Activated CD4-positive, alpha-beta memory T cell treated with anti-CD3 and anti-CD28 coated beads for 36 hours (primary cell): ENCODE data around the gene ORC4. TPM values are rescaled to one million over a fixed set of nuclear protein-coding genes. Genes with fewer than 3 reads are reported as not detected.
"Not testable (repeated sequence)": the region's sequence is repeated elsewhere in the genome, so short reads cannot be mapped to it uniquely, and the experiment has no call there.

ENCODE experiments used
- CTCF ChIA-PET: fragments of 350-600 bp; sonication (Branson Sonifier 250); formaldehyde crosslinking; loops from one replicate; lab custom pipeline; 2021; ENCODE audit warnings: antibody characterized with exemption, inconsistent platforms; lab: Charles Lee
- POLR2A ChIA-PET: fragments of 350-600 bp; sonication (Branson Sonifier 250); formaldehyde crosslinking; loops from one replicate; lab custom pipeline; 2021; ENCODE audit warnings: antibody characterized with exemption; lab: Charles Lee
- DNase-seq: peaks from one replicate; pipeline ENCODE4 v3.0.0-alpha.2; 2020
- H3K27ac Mint-ChIP-seq: one replicate; pipeline ENCODE4 v1.8.0; 2021; ENCODE audit warnings: mixed read lengths
- H3K27me3 Mint-ChIP-seq: one replicate; pipeline ENCODE4 v1.8.0; 2021; ENCODE audit warnings: mixed read lengths
- H3K36me3 Mint-ChIP-seq: one replicate; pipeline ENCODE4 v1.8.0; 2021; ENCODE audit warnings: mixed read lengths
- H3K4me1 Mint-ChIP-seq: one replicate; pipeline ENCODE4 v1.8.0; 2021; ENCODE audit warnings: low read depth, mixed read lengths
- H3K4me3 Mint-ChIP-seq: one replicate; pipeline ENCODE4 v1.8.0; 2021; ENCODE audit warnings: mild to moderate bottlenecking, mixed read lengths
- H3K9me3 Mint-ChIP-seq: one replicate; pipeline ENCODE4 v1.8.0; 2021; ENCODE audit warnings: mixed read lengths
- intact Hi-C: fragments of 100-400 bp; cut with micrococcal nuclease; formaldehyde crosslinking; loops from one replicate; pipeline ENCODE4 v1.15.1; 2023
- total RNA-seq, 2 experiments: library from RNA; stranded (reverse); gene quantifications; one replicate each; pipeline ENCODE4 v1.2.3, GENCODE V29; 2021

ORC4 gene
- total RNA-seq, 2 experiments from 2014 or later = 34.1 to 34.9 TPM

- intact Hi-C loops, H3K27me3 Mint-ChIP-seq, CTCF ChIA-PET, H3K4me3 Mint-ChIP-seq, H3K27ac Mint-ChIP-seq, DNase-seq, POLR2A ChIA-PET: not testable (repeated sequence)
- Mint-ChIP-seq H3K9me3 (peaks cover 24% of the 10 kb centered on the region), H3K36me3 (peaks cover 34% of the 10 kb centered on the region), H3K4me1 (peaks cover 31% of the 10 kb centered on the region)
Observed at GRCh38 chr2:148008411-148008810, 12.1 kb downstream of the ORC4 start.

DNA sequence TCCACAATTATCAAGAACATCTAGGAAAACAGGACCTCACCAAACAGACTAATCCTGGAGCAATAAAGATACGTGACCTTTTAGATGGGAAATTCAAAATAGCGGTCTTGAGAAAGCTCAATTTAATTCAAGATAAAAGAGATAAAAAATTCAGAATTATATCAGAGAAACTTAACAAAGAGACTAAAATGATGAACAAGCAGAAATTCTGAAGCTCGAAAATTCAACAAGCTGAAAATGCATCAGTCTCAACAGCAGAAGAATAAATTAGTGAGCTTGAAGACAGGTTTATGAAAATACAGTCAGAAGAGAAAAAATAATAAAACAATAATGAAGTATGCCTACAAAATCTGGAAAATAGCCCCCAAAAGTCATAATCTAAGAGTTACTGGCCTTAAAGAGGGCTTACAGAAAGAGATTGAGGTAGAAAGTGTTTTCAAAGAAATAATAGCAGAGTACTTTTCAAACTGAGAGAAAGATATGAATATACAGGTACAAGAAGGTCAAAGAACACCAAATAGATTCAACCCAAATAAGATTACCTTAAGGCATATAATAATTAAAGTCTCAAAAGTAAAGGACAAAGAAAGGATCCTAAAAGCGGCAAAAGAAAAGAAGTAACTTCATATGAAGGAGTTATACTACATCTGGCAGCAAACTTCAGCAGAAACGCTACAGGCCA lies 13.2 kb downstream of the ORC4 start:
- POLR2A ChIA-PET = no interaction called here
- intact Hi-C loops = no loop called here
- no peak overlapping the region for H3K27ac Mint-ChIP-seq

DNA sequence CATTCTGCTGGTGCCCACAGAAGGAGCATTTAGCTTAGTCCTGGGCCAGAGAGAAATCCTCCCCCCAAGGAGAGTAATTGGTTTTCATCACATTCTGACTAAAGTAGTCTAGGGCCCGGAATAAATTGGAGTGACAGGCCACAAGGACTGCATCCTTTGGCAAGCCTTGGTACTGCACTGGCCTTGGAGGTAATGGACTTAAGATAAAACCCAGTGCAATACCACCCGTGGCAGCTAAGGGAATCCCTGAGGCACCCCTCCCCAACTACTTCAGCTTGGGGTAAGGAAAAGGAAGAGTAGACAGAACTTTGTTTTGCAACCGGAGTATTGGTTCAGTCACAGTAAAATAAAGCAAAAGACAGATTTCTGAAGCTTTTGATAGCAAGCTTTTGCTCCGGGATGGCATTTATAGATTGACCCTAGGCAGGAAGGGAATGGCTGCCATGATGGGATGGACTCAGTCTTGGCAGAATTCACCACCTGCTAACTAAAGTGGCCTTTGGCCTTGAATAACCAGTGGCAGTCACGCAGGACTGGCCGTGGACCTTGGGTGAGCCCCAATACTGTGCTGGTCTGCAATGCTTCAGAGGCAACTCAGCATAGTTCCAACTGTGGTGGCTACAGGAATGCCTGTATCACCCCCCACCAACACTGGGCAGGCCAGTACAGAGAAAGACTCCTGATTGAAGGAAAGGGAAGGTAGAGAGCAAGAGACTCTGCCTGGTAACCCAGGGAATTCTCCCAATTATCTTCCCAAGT lies 14.1 kb downstream of the ORC4 start:
- ChIA-PET CTCF (interaction anchor here (1.1 kb wide), 1 partner anchor 503 kb away, joined by 4 read pairs; no protein-coding TSS in a partner anchor), POLR2A (no interaction called here)
- H3K4me1 Mint-ChIP-seq = peaks cover 20% of the 10 kb centered on the region
- intact Hi-C loops = no loop called here
- H3K27ac Mint-ChIP-seq = no peak overlapping the region
- H3K4me3 Mint-ChIP-seq = no peak overlapping the region
- no peak for DNase-seq
- H3K27me3 Mint-ChIP-seq = no peaks in the 10 kb centered on the region
- H3K36me3 Mint-ChIP-seq = peaks cover 47% of the 10 kb centered on the region
- peaks cover 39% of the 10 kb centered on the region for H3K9me3 Mint-ChIP-seq

More for the DNA sequence above, 13.2 kb downstream of the ORC4 start:
- H3K4me3 Mint-ChIP-seq = no peak overlapping the region
- CTCF ChIA-PET = interaction anchor here (1.1 kb wide), 1 partner anchor 502 kb away, joined by 4 read pairs; no protein-coding TSS in a partner anchor
- H3K36me3 Mint-ChIP-seq = peaks cover 44% of the 10 kb centered on the region
- H3K9me3 Mint-ChIP-seq = peaks cover 34% of the 10 kb centered on the region
- no peak for DNase-seq
- H3K27me3 Mint-ChIP-seq = no peaks in the 10 kb centered on the region
- H3K4me1 Mint-ChIP-seq = peaks cover 25% of the 10 kb centered on the region

DNA sequence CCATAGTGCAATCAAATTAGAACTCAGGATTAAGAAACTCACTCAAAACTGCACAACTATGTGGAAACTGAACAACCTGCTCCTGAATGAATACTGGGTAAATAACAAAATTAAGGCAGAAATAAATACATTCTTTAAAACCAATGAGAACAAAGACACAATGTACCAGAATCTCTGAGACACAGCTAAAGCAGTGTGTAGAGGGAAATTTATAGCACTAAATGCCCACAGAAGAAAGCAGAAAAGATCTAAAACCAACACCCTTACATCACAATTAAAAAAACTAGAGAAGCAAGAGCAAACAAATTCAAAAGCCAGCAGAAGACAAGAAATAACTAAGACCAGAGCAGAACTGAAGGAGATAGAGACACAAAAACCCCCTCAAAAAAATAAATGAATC lies 18.1 kb downstream of the ORC4 start:
- Mint-ChIP-seq H3K36me3 (peaks cover 37% of the 10 kb centered on the region), H3K9me3 (peaks cover 28% of the 10 kb centered on the region), H3K4me1 (peaks cover 30% of the 10 kb centered on the region)
- DNase-seq, H3K27me3 Mint-ChIP-seq, H3K4me3 Mint-ChIP-seq, CTCF ChIA-PET, H3K27ac Mint-ChIP-seq, POLR2A ChIA-PET, intact Hi-C loops: not testable (repeated sequence)

GRCh38 chr2:148000095-148000494 lies 20.4 kb downstream of the ORC4 start:
- H3K27ac Mint-ChIP-seq = no peak overlapping the region
- CTCF ChIA-PET = interaction anchor here (1.0 kb wide), 1 partner anchor 18 kb away, joined by 4 read pairs; no protein-coding TSS in a partner anchor

GRCh38 chr2:147999126-147999525 lies 21.4 kb downstream of the ORC4 start:
- H3K4me3 Mint-ChIP-seq = no peak overlapping the region
- CTCF ChIA-PET = no interaction called here

More at GRCh38 chr2:148000095-148000494, 20.4 kb downstream of the ORC4 start:
- intact Hi-C loops = loop anchor here (2.0 kb wide), 1 partner anchor 21 kb away; the partner anchor contains the start of genes MBD5 and ORC4
- Mint-ChIP-seq H3K36me3 (peaks cover 44% of the 10 kb centered on the region), H3K4me3 (no peak overlapping the region), H3K4me1 (peaks cover 33% of the 10 kb centered on the region), H3K9me3 (peaks cover 33% of the 10 kb centered on the region), H3K27me3 (no peaks in the 10 kb centered on the region)
- DNase-seq = no peak
- POLR2A ChIA-PET = no interaction called here

DNA sequence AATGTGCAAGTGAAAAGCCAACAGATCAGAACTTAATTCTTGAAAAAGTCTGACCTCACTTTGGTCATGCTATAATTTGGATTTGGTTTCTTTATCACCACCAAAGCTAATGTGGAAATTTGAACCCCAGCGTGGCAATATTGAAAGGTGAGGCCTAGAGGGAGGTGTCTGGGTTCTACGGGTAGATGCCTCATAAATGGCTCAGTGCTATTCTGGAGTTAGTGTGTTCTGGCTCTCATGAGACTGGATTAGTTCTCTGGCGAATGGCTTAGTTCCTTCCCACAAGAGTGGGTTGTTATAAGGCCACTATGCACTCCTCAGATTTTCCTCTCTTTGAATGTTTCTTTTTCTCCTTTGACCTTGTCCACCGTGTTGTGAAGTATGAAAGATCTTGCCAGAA lies 22.3 kb downstream of the ORC4 start:
- H3K4me3 Mint-ChIP-seq = no peak overlapping the region
- no peak for DNase-seq
- H3K27ac Mint-ChIP-seq = no peak overlapping the region
- H3K36me3 Mint-ChIP-seq = peaks cover 33% of the 10 kb centered on the region
- ChIA-PET CTCF (no interaction called here), POLR2A (no interaction called here)
- no peaks in the 10 kb centered on the region for H3K27me3 Mint-ChIP-seq
- intact Hi-C loops = no loop called here
- H3K4me1 Mint-ChIP-seq = peaks cover 30% of the 10 kb centered on the region
- peaks cover 28% of the 10 kb centered on the region for H3K9me3 Mint-ChIP-seq

More at GRCh38 chr2:147999126-147999525, 21.4 kb downstream of the ORC4 start:
- Mint-ChIP-seq H3K27ac (no peak overlapping the region), H3K27me3 (no peaks in the 10 kb centered on the region), H3K4me1 (peaks cover 30% of the 10 kb centered on the region), H3K36me3 (peaks cover 40% of the 10 kb centered on the region), H3K9me3 (peaks cover 32% of the 10 kb centered on the region)
- POLR2A ChIA-PET = no interaction called here
- intact Hi-C loops = no loop called here
- no peak for DNase-seq

DNA sequence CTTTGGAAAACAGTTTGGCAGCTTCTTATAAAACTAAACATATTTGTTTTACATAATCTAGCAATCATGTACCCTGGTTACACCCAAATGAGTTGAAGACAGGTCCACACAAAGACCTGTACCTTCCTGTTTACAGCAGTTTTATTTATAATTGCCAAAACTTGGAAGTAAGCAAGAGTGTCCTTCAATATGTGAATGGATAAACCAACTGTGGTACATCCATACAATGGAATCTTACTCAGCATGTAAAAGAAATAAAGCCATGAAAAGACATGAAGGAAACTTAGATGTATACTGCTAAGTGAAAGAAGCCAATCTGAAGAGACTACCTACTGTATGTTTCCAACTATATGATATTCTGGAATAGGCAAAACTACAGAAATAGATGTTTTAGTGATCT lies 23.7 kb downstream of the ORC4 start:
- intact Hi-C loops = no loop called here
- no peak overlapping the region for H3K27ac Mint-ChIP-seq
- H3K27me3 Mint-ChIP-seq = no peaks in the 10 kb centered on the region
- H3K36me3 Mint-ChIP-seq = peaks cover 22% of the 10 kb centered on the region
- ChIA-PET CTCF (no interaction called here), POLR2A (no interaction called here)
- peaks cover 32% of the 10 kb centered on the region for H3K4me1 Mint-ChIP-seq
- no peak for DNase-seq
- peaks cover 15% of the 10 kb centered on the region for H3K9me3 Mint-ChIP-seq
- no peak overlapping the region for H3K4me3 Mint-ChIP-seq

GRCh38 chr2:147994965-147995364 lies 25.6 kb downstream of the ORC4 start:
- H3K27ac Mint-ChIP-seq, H3K27me3 Mint-ChIP-seq, DNase-seq, POLR2A ChIA-PET, H3K4me3 Mint-ChIP-seq, intact Hi-C loops: not testable (repeated sequence)
- Mint-ChIP-seq H3K9me3 (peaks cover 15% of the 10 kb centered on the region), H3K36me3 (peaks cover 19% of the 10 kb centered on the region), H3K4me1 (peaks cover 23% of the 10 kb centered on the region)
- CTCF ChIA-PET = interaction anchor here (0.6 to 0.8 kb wide), 2 partner anchors 208 to 995 kb away, joined by 3 read pairs; no protein-coding TSS in a partner anchor

DNA sequence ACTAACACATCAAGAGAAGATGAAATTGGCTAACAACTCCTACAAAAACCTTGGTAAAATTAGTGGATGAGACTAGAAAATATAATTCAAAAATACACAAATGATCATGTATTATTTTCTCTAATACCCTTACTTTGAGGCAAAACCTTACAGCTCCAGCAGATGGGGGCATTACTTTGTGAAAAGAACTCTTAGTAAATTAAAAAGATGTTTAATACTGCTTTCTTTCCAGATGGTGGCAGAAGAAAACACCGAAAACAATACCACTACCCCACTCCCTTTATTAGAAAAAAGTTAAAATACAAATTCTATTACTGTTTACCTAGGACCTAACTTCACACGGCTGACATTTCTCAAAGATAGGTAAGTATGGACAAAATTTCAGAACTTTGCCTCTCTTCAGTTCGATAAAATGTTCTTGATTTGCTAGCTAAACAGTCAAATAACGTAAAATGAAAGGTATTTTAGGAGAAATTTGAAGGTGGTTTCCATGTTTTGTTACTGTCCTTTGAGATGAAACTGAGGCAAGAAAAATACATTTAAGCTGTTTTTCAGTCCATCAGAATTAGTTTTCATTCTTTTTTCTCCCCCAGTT lies 30.6 kb downstream of the ORC4 start:
- no peak for DNase-seq
- Mint-ChIP-seq H3K27me3 (no peaks in the 10 kb centered on the region), H3K9me3 (peaks cover 3% of the 10 kb centered on the region), H3K27ac (no peak overlapping the region), H3K4me3 (no peak overlapping the region), H3K36me3 (peaks cover 4% of the 10 kb centered on the region), H3K4me1 (peaks cover 3% of the 10 kb centered on the region)
- intact Hi-C loops = loop anchor here (1.0 to 5.0 kb wide), 2 partner anchors 519 to 1002 kb away; no protein-coding TSS in a partner anchor
- ChIA-PET POLR2A (no interaction called here), CTCF (interaction anchor here (0.6 to 3.1 kb wide), 17 partner anchors 10 to 1324 kb away, joined by 3 to 46 read pairs (median 3); no protein-coding TSS in a partner anchor)

GRCh38 chr2:147989102-147989501 lies 31.4 kb downstream of the ORC4 start:
- POLR2A ChIA-PET = no interaction called here
- DNase-seq = no peak
- Mint-ChIP-seq H3K9me3 (no peaks in the 10 kb centered on the region), H3K27me3 (no peaks in the 10 kb centered on the region), H3K27ac (no peak overlapping the region), H3K4me3 (no peak overlapping the region), H3K4me1 (peaks cover 7% of the 10 kb centered on the region), H3K36me3 (peaks cover under 1% of the 10 kb centered on the region)
- CTCF ChIA-PET = interaction anchor here (0.7 to 3.1 kb wide), 11 partner anchors 11 to 1002 kb away, joined by 3 to 46 read pairs (median 3); no protein-coding TSS in a partner anchor
- intact Hi-C loops = loop anchor here (1.0 to 5.0 kb wide), 2 partner anchors 520 to 1003 kb away; no protein-coding TSS in a partner anchor
